Activated CD4-positive, alpha-beta T cell treated with anti-CD3 and anti-CD28 coated beads for 48 hours (primary cell): ENCODE results near the gene HMCN1.
"Not testable (repeated sequence)": the region's sequence is repeated elsewhere in the genome, so short reads cannot be mapped to it uniquely, and the experiment has no call there.

Experiments
- DNase-seq: peaks from one replicate; pipeline ENCODE4 v3.0.0-alpha.2; 2020

HMCN1 gene

DNA sequence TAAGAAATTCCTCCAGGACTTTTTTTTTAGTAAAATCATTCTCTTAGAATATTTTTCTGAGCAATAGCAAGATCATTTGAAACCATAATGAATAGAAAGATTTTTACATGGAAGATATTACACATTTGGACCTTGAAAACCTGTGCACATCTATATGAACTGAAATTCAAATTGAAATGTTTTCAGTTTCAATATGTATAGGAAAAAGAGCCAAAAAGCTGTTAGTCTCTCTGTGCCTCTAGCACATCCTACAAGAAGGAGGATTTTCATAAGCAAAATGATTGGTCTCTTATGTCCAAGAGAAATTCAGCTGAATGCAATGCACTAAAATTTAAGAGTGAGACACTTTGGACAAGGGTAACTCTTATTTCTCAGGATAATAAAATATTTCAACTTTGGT lies 8.2 kb downstream of the HMCN1 start:
- DNase-seq: no peak

DNA sequence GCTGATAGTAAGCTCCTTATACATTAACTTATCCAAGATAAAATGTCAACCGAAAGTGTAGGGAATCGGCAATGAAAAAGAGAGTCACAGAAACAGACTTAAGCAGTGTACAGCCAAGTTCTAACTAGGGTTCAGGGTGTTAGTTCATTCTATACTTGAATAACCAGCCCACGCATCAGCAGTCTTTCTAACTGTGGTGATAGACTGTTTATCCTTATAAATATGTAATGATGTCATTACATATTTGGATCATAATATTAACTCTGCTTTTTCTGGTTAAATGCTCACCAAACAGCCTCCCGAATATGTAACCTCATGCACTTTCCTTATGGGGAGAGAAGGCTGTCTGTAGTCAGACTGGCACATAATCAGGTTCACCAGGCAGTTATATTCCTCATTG lies 11.0 kb downstream of the HMCN1 start:
- DNase-seq: no peak

DNA sequence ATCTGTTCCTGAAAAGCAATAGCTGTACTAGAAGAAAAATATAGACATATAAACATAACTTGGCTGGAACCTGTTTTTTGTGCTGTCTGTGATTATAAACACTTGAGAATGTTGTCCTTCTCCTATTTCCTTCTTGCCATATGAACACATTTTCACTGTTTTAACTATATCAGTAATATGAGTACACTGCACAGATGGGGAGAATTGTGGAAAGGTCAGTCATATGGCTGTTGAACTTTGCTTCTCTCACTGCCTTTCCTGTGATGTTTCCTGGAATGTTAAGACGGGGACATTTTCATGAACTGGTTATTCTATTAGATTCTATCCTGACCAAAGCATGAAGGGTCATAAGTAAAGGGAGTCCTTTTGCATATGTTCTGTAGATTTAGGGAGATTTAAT lies 24.9 kb downstream of the HMCN1 start:
- no peak for DNase-seq

DNA sequence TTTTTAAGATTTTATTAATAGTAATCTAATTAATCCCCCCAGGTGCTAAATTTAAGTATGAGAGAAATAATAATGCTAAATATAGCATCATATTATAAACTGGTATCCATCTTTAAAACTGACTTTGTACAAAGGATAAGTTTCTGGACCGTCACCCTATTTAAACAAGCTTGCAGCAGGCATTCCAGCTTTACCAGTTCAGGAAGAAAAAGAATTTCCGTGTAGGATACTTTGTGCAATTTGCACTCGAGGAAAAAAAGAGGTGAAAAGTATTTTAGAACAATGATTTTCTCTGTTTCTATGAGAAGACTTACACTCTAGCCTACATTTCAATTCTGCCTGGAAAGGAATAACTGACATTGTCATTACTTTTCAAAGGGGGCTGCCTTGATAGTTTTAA lies 27.6 kb downstream of the HMCN1 start:
- no peak for DNase-seq

GRCh38 chr1:185767508-185768120 lies 33.4 kb downstream of the HMCN1 start:
- no peak for DNase-seq

DNA sequence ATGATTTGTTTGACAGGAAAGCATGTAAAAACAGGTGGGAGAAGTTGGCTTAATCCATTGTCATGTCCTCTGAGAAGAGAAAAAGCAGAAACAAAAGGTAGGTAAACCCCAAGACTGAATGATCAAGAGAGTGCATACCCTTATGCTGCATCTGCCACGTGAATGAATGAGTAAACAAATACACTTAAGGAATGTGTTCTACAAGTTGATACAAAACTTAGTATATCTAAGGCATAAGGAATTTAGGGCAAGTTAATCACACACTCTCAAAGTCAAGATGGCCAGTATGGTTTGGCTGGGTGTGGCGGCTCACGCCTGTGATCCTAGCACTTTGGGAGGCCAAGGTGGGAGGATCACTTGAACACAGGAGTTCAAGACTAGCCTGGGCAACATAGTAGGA lies 34.2 kb downstream of the HMCN1 start:
- no peak for DNase-seq

DNA sequence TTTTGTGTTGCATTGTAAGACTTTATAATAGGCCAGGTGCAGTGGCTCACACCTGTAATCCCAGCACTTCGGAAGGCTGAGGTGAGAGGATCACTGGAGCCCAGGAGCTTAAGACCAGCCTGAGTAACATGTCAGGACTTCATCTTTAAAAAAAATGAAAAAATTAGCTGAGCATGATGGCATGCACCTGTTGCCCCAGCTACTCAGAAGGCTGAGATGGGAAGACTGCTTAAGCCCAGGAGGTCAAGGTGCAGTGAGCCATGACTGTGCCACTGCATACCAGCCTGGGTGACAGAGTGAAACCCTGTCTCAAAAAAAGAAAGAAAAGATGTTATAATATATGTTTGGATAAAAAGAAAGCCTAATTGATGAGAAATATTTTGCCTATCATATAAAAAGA lies 34.9 kb downstream of the HMCN1 start:
- no peak for DNase-seq

- DNase-seq: no peak
Measured at GRCh38 chr1:185774394-185774793, 40.2 kb downstream of the HMCN1 start.

GRCh38 chr1:185775501-185775900 lies 41.3 kb downstream of the HMCN1 start:
- no peak for DNase-seq

DNA sequence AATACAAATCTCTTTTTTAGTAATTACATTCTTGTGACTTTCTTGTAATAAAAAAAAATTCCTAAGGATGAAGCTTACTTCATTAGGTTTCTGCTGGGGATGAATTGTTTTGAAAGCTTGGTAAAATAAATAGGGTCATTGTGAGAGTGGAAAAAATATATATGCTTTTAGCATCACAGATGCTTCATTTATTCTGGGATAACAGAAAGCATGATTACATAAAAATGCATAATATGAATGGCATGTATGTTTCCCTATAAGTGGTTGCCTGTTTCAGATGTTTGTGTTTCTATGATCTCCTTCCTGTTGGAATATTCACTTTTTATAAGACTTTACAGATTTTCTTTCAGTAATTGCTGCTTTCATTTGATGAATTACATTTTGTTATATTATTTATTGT lies 42.3 kb downstream of the HMCN1 start:
- DNase-seq: no peak

- not testable (repeated sequence) for DNase-seq
Measured at GRCh38 chr1:185783860-185784259, 49.7 kb downstream of the HMCN1 start.

DNA sequence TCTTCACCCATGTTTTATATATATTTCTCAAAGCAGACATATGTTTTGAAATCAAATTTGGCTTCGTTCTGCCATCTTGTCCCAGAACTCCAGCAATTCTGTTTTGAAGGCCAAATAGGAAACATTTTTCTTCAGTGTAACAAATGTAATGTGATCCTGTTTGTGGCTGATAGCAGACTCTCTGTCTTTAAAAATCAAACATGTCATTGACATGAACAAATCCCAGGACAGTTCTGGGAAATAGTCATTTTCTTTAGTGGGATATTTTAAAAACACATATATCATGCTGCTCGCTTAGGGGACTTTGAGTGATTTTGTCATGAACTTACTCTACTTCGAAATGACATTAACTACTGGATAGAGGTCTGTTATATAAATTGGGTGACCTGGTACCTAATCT lies 51.4 kb downstream of the HMCN1 start:
- DNase-seq: no peak

DNA sequence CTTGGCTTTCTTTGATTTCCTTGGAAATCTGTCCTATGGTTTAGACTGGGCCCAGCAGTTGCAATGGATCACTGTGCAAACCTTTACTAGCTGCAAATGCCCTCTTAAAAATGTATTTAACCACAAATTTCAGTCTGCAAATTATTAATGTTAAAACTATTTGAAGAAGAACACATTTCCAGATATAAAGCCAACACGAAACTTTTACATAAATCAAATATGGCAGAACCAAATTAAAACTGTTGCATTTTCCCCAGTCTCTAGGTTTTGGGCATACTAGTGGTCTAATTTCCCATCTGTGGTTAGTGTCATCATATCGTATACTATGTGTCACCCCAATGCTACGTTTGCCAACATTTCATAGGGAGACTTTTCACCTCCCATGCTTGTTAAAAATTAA lies 52.3 kb downstream of the HMCN1 start:
- DNase-seq: no peak

DNA sequence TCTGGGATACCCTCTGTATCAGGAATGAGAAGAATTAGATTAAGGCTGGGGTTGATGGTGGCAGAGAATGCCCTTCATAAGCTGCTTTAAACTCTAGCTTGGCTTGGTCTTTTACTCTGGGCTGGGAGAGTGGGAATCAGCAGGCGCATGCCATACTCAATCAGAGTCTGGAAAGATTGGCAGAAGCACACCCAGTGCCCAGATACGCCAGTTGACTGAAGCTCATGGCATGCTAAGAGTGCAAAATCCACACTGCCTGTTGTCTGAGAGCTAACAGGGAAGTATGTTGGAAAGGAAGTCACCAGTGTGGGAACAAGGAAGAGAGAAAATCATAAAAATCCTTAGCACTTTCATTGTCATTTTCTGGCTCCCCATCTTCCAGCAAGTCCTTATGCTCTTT lies 53.0 kb downstream of the HMCN1 start:
- DNase-seq: no peak

DNA sequence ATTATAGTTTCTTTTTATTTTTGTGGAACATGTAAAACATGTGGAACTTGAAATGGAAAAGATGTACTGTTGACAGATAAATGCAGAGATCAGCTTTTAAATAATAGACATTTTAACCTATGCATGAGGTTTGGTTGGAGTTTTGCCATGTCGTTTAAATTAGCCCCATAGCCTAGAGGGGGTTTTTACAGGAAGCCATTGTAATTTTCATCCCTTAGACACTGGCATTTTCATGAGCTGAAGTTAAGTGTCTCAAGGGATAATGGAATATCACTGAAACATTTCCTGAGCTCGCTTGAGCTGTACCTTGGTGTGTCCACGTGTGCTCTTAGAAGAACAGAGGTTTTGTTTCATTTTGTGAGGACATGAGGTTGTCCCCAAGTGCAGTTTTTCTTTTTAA lies 54.2 kb downstream of the HMCN1 start:
- no peak for DNase-seq

GRCh38 chr1:185789501-185790193 lies 55.5 kb downstream of the HMCN1 start:
- no peak for DNase-seq

GRCh38 chr1:185790194-185790735 lies 56.1 kb downstream of the HMCN1 start:
- DNase-seq: no peak

- DNase-seq: no peak
Measured at GRCh38 chr1:185792040-185792439, 57.8 kb downstream of the HMCN1 start.

DNA sequence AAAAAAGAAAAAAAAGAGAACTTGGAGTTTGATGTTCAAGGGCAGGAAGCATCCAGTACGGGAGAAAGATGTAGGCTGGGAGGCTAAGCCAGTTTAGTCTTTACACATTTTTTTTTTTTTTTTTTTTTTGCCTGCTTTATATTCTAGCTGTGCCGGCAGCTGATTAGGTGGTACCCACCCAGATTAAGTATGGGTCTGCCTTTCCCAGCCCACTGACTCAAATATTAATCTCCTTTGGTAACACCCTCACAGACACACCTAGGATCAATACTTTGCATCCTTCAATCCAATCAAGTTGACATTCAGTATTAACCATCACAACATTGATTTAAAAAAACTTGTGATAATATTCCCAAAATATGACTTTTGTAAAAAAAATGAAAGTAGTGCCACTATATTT lies 60.3 kb downstream of the HMCN1 start:
- not testable (repeated sequence) for DNase-seq

GRCh38 chr1:185795181-185795580 lies 61.0 kb downstream of the HMCN1 start:
- DNase-seq: no peak

DNA sequence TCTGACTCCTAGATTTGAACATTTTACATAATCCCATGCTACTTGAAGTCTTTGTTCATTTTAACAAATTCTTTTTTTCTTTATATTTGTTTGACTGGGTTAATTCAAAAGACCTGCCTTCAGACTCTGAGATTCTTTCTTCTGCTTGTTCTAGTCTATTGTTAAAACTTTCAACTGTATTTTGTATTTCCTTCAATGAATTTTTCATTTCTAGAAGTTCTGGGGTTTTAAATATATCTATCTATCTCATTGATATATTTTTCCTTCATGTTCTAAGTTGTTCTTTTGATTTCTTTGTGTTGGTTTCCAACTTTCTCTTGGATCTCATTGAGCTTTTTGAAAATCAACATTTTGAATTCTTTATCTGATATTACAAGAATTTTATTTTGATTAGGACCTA lies 64.3 kb downstream of the HMCN1 start:
- no peak for DNase-seq

- DNase-seq: no peak
Measured at GRCh38 chr1:185803241-185803640, 69.0 kb downstream of the HMCN1 start.

DNA sequence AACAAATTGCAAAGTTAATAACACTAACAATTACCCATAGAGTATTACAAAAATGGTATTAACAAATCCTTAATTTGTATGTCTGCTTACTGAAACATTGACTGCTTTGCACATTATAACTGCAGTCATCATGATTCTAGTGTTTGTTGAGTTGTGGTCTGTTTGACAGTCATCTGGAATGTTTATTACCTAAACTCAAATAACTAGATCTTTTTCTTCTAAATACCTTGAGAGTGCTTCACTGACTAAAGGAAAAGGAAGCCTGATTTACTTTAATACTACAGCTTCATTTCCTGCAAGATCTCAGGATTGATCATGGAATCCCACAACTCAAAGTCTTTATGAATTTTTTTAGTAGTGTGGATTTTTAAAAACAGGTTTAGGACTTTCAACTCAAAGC lies 70.0 kb downstream of the HMCN1 start:
- no peak for DNase-seq

DNA sequence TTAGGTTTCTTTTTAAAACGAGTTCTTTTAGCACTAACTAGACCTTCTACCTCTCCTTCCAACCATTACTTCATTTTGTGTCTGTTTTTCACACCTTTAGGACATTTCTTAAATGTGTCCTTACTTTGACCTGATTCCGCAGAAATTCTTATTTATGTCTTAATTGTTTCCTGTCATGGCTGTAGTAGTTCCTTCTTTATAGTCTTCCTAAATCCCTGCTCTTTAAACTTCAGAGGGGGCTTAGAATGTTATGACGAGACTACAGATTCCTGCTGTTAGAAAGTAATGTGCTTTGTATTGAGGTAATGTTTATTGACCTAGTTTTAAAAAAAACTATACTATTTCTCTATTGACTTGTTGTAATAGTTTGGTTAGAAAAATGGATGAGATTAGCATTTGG lies 70.4 kb downstream of the HMCN1 start:
- no peak for DNase-seq

GRCh38 chr1:185807275-185807674 lies 73.1 kb downstream of the HMCN1 start:
- no peak for DNase-seq
